GM15510 (cell line): ENCODE data around the gene DIPK2A.

Experiments used
- POLR2A ChIP-seq: IDR thresholded peaks from 3 replicates; pipeline ENCODE4 v1.6.1; 2011; ENCODE audit warnings: borderline replicate concordance; ENCODE audit not compliant: insufficient read length; ENCODE audit errors: extremely low read depth

The DIPK2A gene, protein sequence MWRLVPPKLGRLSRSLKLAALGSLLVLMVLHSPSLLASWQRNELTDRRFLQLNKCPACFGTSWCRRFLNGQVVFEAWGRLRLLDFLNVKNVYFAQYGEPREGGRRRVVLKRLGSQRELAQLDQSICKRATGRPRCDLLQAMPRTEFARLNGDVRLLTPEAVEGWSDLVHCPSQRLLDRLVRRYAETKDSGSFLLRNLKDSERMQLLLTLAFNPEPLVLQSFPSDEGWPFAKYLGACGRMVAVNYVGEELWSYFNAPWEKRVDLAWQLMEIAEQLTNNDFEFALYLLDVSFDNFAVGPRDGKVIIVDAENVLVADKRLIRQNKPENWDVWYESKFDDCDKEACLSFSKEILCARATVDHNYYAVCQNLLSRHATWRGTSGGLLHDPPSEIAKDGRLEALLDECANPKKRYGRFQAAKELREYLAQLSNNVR

DNA sequence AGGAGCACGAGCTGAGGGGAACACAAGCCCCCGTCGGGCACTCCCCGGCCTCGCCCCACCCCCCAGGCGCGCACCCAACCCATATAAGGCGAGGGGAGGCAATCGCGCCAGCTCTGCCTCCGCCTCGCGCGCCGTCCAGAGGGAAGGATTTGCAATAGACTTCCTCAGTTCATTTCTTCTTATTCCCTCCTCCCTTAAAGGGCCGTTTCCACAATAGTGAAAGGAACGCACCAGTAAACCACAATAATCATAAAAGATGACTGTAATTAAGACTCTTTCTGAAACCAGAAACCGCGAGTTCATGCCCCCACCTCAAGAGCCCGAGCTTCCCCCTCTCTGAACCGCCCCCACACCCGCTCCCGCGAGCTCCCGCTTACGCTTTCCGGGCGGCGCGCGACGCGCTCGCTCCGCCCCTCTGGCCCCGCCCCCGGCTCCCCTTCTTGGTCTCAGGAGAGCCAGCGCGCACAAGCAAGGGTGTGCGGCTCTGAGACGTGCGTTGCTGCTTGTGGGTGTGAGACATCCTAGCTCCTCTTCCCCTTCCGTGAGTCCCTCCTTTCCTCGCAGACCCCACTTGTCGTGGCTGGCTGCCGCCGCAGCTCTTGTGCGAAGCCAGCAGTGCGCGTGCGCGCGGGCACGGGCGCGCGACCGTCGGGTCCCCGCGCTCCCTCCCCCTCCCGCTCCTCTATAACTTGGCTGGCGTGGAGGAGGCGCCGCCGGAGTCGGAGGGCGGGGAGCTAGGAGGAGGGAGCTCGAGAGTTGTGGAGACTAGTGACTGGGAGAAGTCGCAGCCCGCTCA, at the start of gene DIPK2A:
DIPK2A (plus strand) TSS at position 465 of the 796 bp plus-strand sequence. CDS start 510 bp downstream, outside the sequence.
- peak; percentile 94 for TF ChIP-seq POLR2A

DNA sequence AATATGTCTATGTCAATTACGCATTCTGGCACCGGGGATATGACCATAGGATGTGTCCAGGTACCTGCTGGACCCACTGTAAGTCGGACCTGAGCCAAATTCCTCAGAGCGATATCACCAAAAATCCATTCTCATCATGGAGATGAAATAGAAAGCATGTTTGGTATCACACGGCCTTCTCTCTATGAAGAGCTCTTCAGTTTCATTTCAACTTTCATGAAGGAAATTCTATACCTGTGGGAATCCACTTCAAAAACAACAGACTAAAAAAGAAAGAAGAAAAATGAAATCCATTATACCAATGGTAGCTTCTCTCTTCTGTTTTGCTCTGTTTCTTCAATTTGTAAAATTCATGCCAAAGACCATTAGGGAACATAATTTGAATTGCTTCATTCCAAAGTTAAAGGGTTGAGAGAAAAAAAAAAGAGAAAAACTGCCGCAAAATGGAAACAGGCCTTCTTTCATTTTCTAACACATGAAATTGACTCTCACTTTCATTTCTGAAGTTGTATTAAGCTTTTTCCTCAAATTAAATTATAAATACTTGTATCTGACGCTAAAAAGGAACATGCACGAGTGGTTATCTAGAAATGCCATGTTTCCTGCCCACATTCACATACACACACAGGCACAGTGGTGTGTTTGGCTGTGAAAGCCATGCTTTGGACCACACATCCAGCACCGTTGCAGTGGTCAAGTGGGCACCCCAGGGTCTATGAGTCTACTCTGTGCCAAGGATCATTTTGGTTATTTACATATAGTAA, 46.9 kb upstream of the DIPK2A start:
- TF ChIP-seq POLR2A, result no peak

DNA sequence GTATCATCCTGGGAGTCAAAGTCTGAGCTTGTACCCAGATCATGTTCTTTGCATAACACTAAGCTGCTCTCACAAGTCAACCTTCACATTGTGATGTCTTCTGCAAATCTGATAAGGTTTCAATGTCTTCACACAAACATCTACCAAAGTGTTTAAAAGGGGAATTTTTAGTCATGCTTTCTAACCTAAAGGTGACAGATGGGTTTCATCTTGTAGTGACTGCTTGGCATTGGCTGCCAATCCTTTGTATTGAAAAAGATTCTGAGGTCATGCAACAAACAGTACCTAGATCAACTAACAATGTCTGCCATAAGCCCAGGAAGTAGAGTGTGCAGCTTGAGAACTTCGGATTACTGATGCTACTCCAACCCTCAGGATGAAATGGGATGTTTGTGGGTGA, 43.6 kb upstream of the DIPK2A start:
- TF ChIP-seq POLR2A, result no peak

DNA sequence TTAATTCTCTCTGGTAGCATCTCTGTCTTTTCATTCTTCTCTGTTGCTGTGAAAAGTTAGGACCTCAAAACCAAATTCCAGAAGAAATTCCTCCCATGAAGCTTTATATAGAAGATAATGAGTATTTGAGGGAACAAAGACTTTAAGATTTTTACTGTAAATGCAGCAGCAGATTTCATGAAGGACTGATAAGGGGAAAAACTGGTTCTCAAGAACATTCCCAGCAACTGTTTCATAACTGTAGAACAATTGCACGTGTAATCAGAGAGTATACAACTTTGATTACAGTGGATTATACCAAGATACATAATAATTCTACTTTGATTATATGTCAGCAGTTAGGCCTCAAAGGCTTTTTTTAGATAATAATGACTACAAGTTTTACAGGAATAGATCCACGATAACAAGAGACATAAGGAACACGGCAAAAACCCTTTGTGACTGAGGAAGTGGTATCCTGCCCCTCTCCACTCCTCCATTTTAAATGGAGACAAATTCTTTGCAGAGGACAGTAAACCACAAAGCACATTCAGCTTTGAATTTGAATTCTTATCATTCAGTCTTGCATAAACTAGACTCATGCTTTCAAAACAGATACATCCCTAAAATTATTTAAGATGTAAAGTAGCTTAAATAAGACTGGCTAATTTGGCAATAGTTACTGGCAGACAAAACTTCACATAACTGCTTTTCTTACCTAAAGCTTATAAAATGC, 42.9 kb upstream of the DIPK2A start:
- TF ChIP-seq POLR2A, result no peak

DNA sequence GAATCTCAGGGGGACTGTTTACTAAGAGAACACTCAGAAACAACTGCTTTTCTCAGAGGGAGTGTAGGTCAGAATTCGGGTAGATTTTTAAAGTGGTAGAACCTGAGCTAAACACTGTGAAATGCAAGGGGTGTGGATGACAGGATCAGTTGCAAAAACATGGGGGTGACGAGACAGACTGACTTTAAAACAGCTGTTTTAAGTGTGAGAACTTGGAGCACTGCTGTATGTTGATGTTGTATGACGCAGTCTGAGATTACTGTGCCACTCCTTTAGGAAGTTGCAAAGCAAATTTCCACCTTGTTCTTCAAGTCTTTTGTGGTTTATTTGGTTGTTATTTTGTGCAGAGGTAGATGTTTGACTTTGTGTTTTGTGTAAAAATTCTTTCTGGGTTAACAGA, 36.8 kb upstream of the DIPK2A start:
- TF ChIP-seq POLR2A, result no peak

DNA sequence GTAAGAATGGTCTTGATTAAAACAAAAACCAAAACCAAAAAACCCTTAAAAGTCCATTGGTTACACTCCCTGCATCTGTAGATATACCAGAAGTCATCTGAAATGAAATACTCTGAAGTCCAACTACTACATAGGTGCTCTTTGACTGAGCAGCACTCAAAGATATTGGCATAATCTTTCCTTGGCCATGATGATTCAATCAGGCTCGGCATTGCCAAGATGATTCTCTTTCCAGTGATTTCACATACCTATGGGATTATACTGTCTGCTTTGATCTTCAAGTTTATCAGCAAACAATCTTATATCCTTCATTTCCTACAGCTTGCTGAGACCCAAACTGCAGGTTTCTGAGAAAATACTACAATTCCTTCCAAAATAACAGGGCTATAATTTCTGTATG, 35.9 kb upstream of the DIPK2A start:
- no peak for TF ChIP-seq POLR2A

DNA sequence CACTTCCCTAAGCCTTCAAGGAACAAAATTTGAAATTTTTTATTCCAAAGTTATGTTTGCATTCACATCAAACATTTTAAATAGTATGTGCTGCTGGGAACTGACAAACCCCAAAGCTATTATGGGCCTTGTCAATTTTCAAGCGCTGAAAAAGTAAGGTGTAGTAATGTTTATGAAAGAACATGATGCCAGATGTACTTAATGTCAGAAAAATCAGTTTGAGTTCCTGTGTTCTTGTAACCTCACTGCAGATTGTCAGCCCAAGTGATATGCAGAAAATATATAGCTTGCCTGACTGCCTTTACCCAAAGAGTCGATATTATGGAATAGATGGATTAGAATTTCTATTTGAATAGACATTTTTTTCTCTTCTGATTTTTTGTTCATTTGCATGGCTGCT, 20.8 kb upstream of the DIPK2A start:
- TF ChIP-seq POLR2A, result no peak

DNA sequence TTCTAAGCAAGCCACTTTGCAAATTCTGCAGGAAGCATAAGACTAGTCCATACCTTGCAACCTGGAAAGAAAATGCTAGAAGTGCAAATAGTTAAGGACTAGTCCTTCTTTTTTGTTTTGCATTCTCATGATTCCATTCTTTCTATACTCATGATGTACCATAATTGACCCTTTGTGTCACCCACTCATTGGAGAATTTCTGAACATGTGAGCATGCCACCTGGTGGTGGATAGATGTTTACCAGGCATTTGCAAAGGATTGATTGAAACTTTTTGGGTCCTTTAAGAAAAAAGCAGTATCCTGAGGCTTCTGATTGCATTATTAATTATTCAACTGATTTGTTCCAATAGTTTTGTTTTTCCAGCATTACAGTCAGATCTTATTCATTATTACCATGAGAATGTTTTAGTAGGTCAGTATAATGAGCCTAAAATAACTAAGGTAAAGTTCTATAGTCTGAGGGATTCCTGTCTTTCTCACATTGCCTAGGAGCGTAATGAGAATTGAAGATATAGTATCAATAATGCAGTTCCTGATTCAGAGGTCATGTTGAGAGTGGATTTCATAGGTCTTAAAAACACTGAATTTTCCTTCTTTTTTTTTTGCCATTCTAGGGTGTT, 20.2 kb upstream of the DIPK2A start:
- no peak for TF ChIP-seq POLR2A

DNA sequence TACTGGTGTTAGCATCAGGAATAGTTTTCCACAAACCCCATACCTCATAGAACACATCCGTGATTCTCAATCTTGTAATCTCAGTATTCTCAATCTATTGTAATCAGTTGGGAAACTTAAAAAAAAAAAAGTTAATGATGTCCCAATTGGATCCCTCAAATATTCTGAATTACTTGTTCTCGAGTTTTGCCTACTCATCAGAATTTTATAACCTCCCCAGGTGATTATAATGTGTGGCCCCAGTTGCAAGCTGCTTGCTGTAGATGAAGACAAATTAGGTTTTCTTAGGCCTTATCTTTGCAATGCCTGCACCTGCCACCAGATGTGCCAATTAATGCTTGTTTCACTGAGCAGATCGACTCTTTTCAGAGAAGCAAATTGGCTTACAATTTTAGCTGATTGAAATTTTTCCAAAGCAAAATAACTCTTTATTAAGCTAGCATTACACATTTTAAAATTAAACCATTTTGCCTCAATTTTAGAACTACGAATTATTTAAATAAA, 19.0 kb upstream of the DIPK2A start:
- TF ChIP-seq POLR2A, result no peak

DNA sequence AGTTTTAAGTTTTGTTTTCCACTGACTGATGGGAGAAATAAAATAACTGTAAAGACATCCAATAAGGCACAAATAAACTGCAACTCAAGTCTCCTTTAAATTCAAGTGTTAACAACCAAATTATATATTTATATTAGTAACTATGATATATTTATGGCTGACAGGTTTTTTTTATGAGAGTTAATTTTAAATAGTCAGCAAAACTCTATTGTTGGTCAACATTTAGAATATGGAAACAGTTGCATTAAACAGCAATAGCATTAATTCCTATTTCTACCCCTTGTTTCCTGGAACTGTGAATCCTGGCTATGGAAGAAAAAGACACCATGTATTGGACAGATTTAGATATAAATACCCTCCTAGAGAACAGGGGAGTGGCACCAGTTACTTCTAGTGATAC, 16.5 kb upstream of the DIPK2A start:
- no peak for TF ChIP-seq POLR2A

DNA sequence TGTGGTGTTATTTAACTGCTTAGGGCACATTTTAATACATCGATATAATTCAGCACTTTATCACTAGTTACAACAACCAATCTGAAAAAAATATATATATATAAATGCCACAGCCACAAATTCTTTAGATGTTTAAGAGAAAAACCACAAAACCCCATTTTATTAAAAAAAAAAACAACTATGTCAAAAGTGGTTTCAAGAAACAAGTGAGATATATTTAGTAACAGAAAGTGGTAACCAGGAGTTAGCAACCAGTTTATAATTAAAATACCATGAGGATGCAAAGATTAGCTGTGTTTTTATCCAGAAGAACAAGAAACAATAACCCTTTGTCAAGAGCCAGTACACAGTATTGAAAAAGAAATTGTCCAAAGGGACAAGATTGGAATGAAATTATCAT, 14.8 kb upstream of the DIPK2A start:
- TF ChIP-seq POLR2A, result no peak

DNA sequence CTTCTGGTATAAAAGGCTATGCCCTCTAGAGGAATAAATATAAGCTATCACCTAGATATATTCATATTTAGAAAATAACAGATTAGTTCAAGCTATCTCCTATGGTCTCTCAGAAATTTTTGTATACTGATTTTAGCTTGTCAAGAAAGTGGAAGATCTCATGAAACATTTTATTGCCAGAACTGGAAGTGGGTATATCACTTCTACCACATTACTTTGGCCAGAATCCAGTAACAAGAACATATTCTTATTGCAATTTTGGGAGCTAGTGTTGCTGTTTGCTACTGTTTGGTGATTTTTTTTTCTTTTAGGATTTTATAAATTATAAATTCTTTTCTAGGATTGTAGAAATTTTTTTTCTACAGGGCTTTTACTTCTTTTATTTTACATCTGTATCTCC, 14.2 kb upstream of the DIPK2A start:
- no peak for TF ChIP-seq POLR2A

DNA sequence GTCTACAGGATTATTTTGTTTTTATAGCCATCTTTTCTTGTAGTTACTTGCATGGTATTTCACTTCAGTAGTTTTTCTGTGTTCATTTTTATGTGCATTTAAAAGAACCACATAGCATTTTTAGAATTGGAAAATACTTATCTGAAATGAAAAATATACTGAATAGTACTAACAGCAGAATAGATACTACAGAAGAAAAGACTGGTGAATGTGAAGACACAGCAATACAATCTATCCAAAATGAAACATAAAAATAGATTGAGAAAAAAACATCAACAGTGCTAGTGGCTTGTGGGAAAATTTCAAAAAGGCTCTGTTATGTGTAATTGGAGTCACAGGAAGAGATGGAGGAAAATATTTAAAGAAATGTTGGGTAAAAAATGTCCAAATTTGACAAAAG, 12.7 kb upstream of the DIPK2A start:
- TF ChIP-seq POLR2A, result no peak

DNA sequence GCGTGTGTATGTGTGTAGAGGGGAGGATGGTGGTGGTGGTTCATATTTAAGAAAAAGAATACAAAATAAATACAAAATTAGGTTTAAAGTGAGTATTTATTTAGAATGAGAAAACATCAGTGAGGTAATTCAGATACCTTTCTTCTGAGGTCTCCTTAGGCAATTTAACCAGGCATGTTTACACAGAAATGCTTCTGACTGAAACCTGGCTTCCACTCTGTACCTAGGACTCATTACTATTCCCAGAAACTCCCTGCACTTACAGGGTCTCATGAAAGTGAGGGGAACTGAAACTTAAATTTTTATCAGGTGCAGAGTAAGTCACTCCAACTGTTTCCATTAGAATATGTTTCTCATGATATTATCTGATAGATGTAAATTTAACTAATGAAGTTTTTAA, 10.3 kb upstream of the DIPK2A start:
- no peak for TF ChIP-seq POLR2A

DNA sequence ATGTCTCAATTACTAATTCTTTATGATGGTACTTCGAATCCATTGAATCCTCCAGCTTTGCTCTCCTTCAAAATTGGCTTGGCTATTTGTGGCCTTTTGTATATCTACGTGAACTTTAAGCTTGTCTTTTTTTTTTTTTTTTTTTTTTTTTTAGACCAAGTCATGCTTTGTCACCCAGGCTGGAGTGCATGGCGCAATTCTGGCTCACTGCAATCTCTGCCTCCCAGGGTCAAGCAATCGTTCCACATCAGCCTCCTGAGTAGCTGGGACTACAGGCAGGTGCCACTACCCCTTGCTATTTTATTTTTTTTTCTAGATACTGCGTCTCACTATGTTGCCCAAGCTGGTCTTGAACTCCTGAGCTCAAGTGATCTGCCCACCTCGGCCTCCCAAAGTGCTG, 7.7 kb upstream of the DIPK2A start:
- no peak for TF ChIP-seq POLR2A
